DND-41 (cell line): ENCODE data around the gene ADCY2.

Experiments
- CTCF ChIP-seq: IDR thresholded peaks from 2 replicates; pipeline ENCODE4 v1.5.1; 2012; ENCODE audit warnings: borderline replicate concordance, low read length, moderate library complexity, mild to moderate bottlenecking; ENCODE audit not compliant: poor library complexity, severe bottlenecking; ENCODE audit errors: extremely low read depth
- EZH2 ChIP-seq: IDR thresholded peaks from 3 replicates; pipeline ENCODE4 v1.6.1; 2012; ENCODE audit warnings: borderline replicate concordance, low read depth, mild to moderate bottlenecking, moderate library complexity, low read length, inconsistent platforms; ENCODE audit not compliant: severe bottlenecking

DNA sequence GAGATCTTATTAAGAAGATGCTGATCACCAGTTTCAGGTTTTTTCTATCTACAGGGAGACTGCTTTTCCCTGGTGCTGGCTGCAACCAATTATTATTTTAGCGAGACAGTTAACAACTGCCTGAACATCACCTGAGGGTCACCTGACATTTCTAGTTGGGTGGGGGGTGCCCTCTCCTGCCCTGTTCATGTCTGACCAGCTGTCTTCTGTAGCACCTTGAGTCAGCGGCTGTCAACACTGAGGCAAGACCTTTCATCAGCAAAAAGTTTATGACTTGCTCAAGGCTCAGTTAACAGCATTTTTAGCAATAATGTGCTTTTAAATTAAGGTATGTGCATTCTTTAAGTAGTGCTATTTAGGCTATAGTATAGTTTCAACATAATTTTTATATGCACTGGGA, 58.0 kb downstream of the ADCY2 start:
- TF ChIP-seq CTCF (no peak), EZH2 (no peak)
